Caco-2 (cell line): ENCODE measurements around the gene TOMT. TPM values are rescaled to one million over a fixed set of nuclear protein-coding genes. Genes with fewer than 3 reads are reported as not detected.

Source experiments
- BruUV-seq: library from RNA; stranded (reverse); fragments of 400-500 nt; replicated peaks from 2 replicates; lab custom pipeline; 2021; lab: Mats Ljungman, UMichigan
- CTCF ChIA-PET: fragments of 300-600 bp; sonication (Branson Sonifier 250); formaldehyde crosslinking; loops from one replicate; lab custom pipeline; 2022; ENCODE audit warnings: antibody characterized with exemption; lab: Charles Lee
- POLR2A ChIA-PET: fragments of 300-600 bp; sonication (Branson Sonifier 250); formaldehyde crosslinking; loops from one replicate; lab custom pipeline; 2022; ENCODE audit warnings: antibody characterized with exemption; lab: Charles Lee
- DNase-seq, 2 experiments: peaks; one replicate each; pipeline versions ENCODE4 v3.0.0 to v3.0.0-alpha.2; 2020 to 2022
- H3K27me3 ChIP-seq: replicated peaks from 2 replicates; pipeline ENCODE4 v1.6.0; 2011; ENCODE audit warnings: low read length; ENCODE audit not compliant: control insufficient read depth, insufficient read depth
- H3K36me3 ChIP-seq: 2 replicates; pipeline ENCODE4 v1.5.1; 2011; ENCODE audit warnings: low read length; ENCODE audit not compliant: control insufficient read depth, insufficient read depth
- H3K4me1 ChIP-seq: fragments of 250-450 bp; sonication (Bioruptor Pico); 2 replicates; pipeline ENCODE4 v1.5.1; 2020; ENCODE audit warnings: mild to moderate bottlenecking
- H3K4me3 ChIP-seq: 2 replicates; pipeline ENCODE4 v1.5.1; 2011; ENCODE audit warnings: low read depth, mild to moderate bottlenecking, control low read depth, low read length
- H3K9me3 ChIP-seq: fragments of 250-450 bp; sonication (Bioruptor Pico); 2 replicates; pipeline ENCODE4 v1.5.1; 2020; ENCODE audit warnings: mild to moderate bottlenecking, moderate library complexity
- H3K27ac Mint-ChIP-seq: one replicate; pipeline ENCODE4 v1.8.0; 2022; ENCODE audit warnings: mixed read lengths; ENCODE audit not compliant: unreplicated experiment
- H3K27me3 Mint-ChIP-seq: one replicate; pipeline ENCODE4 v1.8.0; 2022; ENCODE audit warnings: mixed read lengths; ENCODE audit not compliant: insufficient read depth, unreplicated experiment
- H3K36me3 Mint-ChIP-seq: one replicate; pipeline ENCODE4 v1.8.0; 2022; ENCODE audit warnings: mild to moderate bottlenecking, mixed read lengths; ENCODE audit not compliant: insufficient read depth, unreplicated experiment
- H3K4me1 Mint-ChIP-seq: one replicate; pipeline ENCODE4 v1.8.0; 2022; ENCODE audit warnings: low read depth, mixed read lengths; ENCODE audit not compliant: unreplicated experiment
- H3K4me3 Mint-ChIP-seq: one replicate; pipeline ENCODE4 v1.8.0; 2022; ENCODE audit warnings: mild to moderate bottlenecking, moderate library complexity, mixed read lengths; ENCODE audit not compliant: unreplicated experiment
- H3K9me3 Mint-ChIP-seq: one replicate; pipeline ENCODE4 v1.8.0; 2022; ENCODE audit warnings: mixed read lengths; ENCODE audit not compliant: unreplicated experiment
- CTCF ChIP-seq, 2 experiments: fragments of 200-600 bp in 1 of 2; IDR thresholded peaks; 1 replicate in 1 of 2; 2 replicates in 1 of 2; pipeline versions ENCODE4 v1.5.1 to v1.8.0; 2011 to 2022; ENCODE audit warnings: antibody characterized with exemption in 1 of 2, control low read depth in 1 of 2, inconsistent platforms in 1 of 2, low read depth in 1 of 2, low read length in 1 of 2, mild to moderate bottlenecking in 1 of 2, moderate library complexity in 1 of 2; ENCODE audit not compliant: insufficient read depth in 1 of 2, severe bottlenecking in 1 of 2, unreplicated experiment in 1 of 2
- intact Hi-C: fragments of 100-400 bp; cut with micrococcal nuclease; formaldehyde crosslinking; loops from one replicate; pipeline ENCODE4 v1.10.0; 2022; ENCODE audit not compliant: unreplicated experiment
- total RNA-seq: library from RNA; stranded (reverse); gene quantifications from 2 replicates; pipeline ENCODE4 v1.2.3, GENCODE V29; 2022

The TOMT gene
- total RNA-seq, 1 experiment from 2014 or later = not detected

- no peak for DNase-seq
- no peak for TF ChIP-seq CTCF (IDR thresholded peaks at IDR 0.05; ENCODE audit: insufficient read depth in 1 of 2, low read depth in 1 of 2, low read length in 1 of 2, severe bottlenecking in 1 of 2, unreplicated experiment in 1 of 2)
- no peak overlapping the region for H3K4me3 ChIP-seq
- no peak overlapping the region for H3K4me3 Mint-ChIP-seq
- H3K4me1 Mint-ChIP-seq = peaks cover 15% of the 10 kb centered on the region
- no peaks in the 10 kb centered on the region for H3K27me3 Mint-ChIP-seq
- no TSS peak for BruUV-seq
- POLR2A ChIA-PET = no interaction called here
- peaks cover 33% of the 10 kb centered on the region for H3K36me3 Mint-ChIP-seq
- H3K27me3 ChIP-seq = no peaks in the 10 kb centered on the region
- no peak overlapping the region for H3K27ac Mint-ChIP-seq
- intact Hi-C loops = no loop called here
- peaks cover 2% of the 10 kb centered on the region for H3K36me3 ChIP-seq
- H3K4me1 ChIP-seq = peaks cover 12% of the 10 kb centered on the region
- H3K9me3 Mint-ChIP-seq = no peaks in the 10 kb centered on the region
- no peaks in the 10 kb centered on the region for H3K9me3 ChIP-seq
- CTCF ChIA-PET = interaction anchor here (0.6 to 2.3 kb wide), 2 partner anchors 42 to 350 kb away, joined by 3 to 6 read pairs; no protein-coding TSS in a partner anchor
Measured at GRCh38 chr11:72066855-72067254, 38.9 kb upstream of the TOMT start.

GRCh38 chr11:72067266-72067665, 38.5 kb upstream of the TOMT start:
- no peaks in the 10 kb centered on the region for H3K9me3 Mint-ChIP-seq
- intact Hi-C loops = no loop called here
- H3K27ac Mint-ChIP-seq = no peak overlapping the region
- Histone ChIP-seq H3K9me3 (no peaks in the 10 kb centered on the region), H3K4me3 (no peak overlapping the region), H3K36me3 (peaks cover 2% of the 10 kb centered on the region), H3K4me1 (peaks cover 16% of the 10 kb centered on the region), H3K27me3 (no peaks in the 10 kb centered on the region)
- TF ChIP-seq CTCF (IDR thresholded peaks at IDR 0.05; ENCODE audit: insufficient read depth in 1 of 2, low read depth in 1 of 2, low read length in 1 of 2, severe bottlenecking in 1 of 2, unreplicated experiment in 1 of 2) = no peak
- H3K27me3 Mint-ChIP-seq = no peaks in the 10 kb centered on the region
- H3K36me3 Mint-ChIP-seq = peaks cover 28% of the 10 kb centered on the region
- no peak for DNase-seq
- H3K4me1 Mint-ChIP-seq = peaks cover 19% of the 10 kb centered on the region
- ChIA-PET CTCF (interaction anchor here (0.6 to 2.3 kb wide), 2 partner anchors 42 to 350 kb away, joined by 3 to 6 read pairs; no protein-coding TSS in a partner anchor), POLR2A (no interaction called here)
- H3K4me3 Mint-ChIP-seq = no peak overlapping the region
- BruUV-seq = no TSS peak

DNA sequence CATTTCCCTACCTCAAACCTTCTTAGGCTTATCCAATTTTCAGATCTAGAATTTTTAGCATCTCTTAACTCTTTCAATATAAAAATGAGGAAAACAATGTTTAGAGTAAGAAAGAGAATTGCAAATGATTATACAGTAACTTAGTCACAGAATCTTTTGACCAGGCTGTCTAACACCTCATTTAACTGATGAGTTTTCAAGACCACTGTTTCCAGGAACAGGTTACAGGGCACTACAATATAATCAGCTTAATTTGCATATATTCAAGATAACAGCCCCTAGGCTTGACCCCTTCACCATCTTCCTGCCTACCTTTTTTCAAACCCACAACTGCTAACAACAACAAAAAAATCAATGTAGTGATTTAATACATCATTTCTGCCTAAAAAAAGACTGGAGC, 38.0 kb upstream of the TOMT start:
- ChIA-PET CTCF (interaction anchor here (2.3 kb wide), 1 partner anchor 42 kb away, joined by 6 read pairs; no protein-coding TSS in a partner anchor), POLR2A (no interaction called here)
- Mint-ChIP-seq H3K9me3 (no peaks in the 10 kb centered on the region), H3K4me1 (peaks cover 23% of the 10 kb centered on the region), H3K4me3 (no peak overlapping the region), H3K27ac (no peak overlapping the region), H3K27me3 (no peaks in the 10 kb centered on the region), H3K36me3 (peaks cover 24% of the 10 kb centered on the region)
- peaks cover 20% of the 10 kb centered on the region for H3K4me1 ChIP-seq
- BruUV-seq = no TSS peak
- DNase-seq = no peak
- no peaks in the 10 kb centered on the region for H3K27me3 ChIP-seq
- peaks cover 2% of the 10 kb centered on the region for H3K36me3 ChIP-seq
- H3K4me3 ChIP-seq = no peak overlapping the region
- intact Hi-C loops = no loop called here
- no peak for TF ChIP-seq CTCF (IDR thresholded peaks at IDR 0.05; ENCODE audit: insufficient read depth in 1 of 2, low read depth in 1 of 2, low read length in 1 of 2, severe bottlenecking in 1 of 2, unreplicated experiment in 1 of 2)
- no peaks in the 10 kb centered on the region for H3K9me3 ChIP-seq
